B cell (primary cell): ENCODE data around the gene ESRRA. TPM values are rescaled to one million over a fixed set of nuclear protein-coding genes. Genes with fewer than 3 reads are reported as not detected.

Source experiments
- ATAC-seq: fragments of 200-7000 bp; cut with Tn5 transposase; one replicate; pipeline ENCODE4 v1.10.0; 2021; ENCODE audit warnings: low read depth, mild to moderate bottlenecking, moderate number of reproducible peaks, moderate library complexity
- CTCF ChIA-PET: fragments of 350-600 bp; sonication (Branson Sonifier 250); formaldehyde crosslinking; loops from one replicate; lab custom pipeline; 2021; ENCODE audit warnings: antibody characterized with exemption, inconsistent platforms; lab: Charles Lee
- POLR2A ChIA-PET: fragments of 350-600 bp; sonication (Branson Sonifier 250); formaldehyde crosslinking; loops from one replicate; lab custom pipeline; 2021; ENCODE audit warnings: antibody characterized with exemption; lab: Charles Lee
- DNase-seq: peaks from one replicate; pipeline ENCODE4 v3.0.0; 2013
- H2AFZ ChIP-seq: 2 replicates; pipeline ENCODE4 v1.6.1; 2012; ENCODE audit warnings: mild to moderate bottlenecking, low read depth, low read length; ENCODE audit not compliant: insufficient read depth, poor library complexity, severe bottlenecking
- H3K27ac ChIP-seq, 2 donors: 1 replicate in 1 of 2; 2 replicates in 1 of 2; pipeline ENCODE4 v1.5.1; 2012 to 2013; ENCODE audit warnings: low read length in 2 of 2, mild to moderate bottlenecking in 2 of 2, moderate library complexity in 1 of 2
- H3K27me3 ChIP-seq, 4 experiments: fragments of 200-600 bp in 1 of 4; sonication (generic) in 1 of 4; replicated peaks in 1 of 4; 1 replicate in 2 of 4; 2 replicates in 2 of 4; pipeline versions ENCODE4 v1.6.1 to v1.7.0; 2013 to 2016; ENCODE audit warnings: low read length in 3 of 4, mild to moderate bottlenecking in 2 of 4, mixed read lengths in 1 of 4, moderate library complexity in 1 of 4; ENCODE audit not compliant: insufficient read depth in 4 of 4, control insufficient read depth in 3 of 4; ENCODE audit errors: control extremely low read depth in 1 of 4
- H3K36me3 ChIP-seq, 2 experiments: replicated peaks in 1 of 2; 1 replicate in 1 of 2; 2 replicates in 1 of 2; pipeline versions ENCODE4 v1.6.1 to v1.7.1; 2013; ENCODE audit warnings: low read length in 1 of 2; ENCODE audit not compliant: insufficient read depth in 2 of 2, control insufficient read depth in 1 of 2; ENCODE audit errors: control extremely low read depth in 1 of 2, extremely low read depth in 1 of 2
- H3K4me1 ChIP-seq, 2 donors: fragments of 200-600 bp in 1 of 2; sonication (generic) in 1 of 2; 1 replicate in 1 of 2; 2 replicates in 1 of 2; pipeline versions ENCODE4 v1.5.1 to v1.6.1; 2013 to 2017; ENCODE audit warnings: low read length in 2 of 2; ENCODE audit not compliant: control insufficient read depth in 2 of 2, insufficient read depth in 2 of 2
- H3K4me2 ChIP-seq: replicated peaks from 2 replicates; pipeline ENCODE3; 2012; ENCODE audit warnings: mild to moderate bottlenecking, low read depth, low read length; ENCODE audit not compliant: poor library complexity, severe bottlenecking
- H3K4me3 ChIP-seq, 5 experiments: fragments of 200-600 bp in 1 of 5; sonication (generic) in 1 of 5; 1 replicate in 3 of 5; 2 replicates in 2 of 5; pipeline versions ENCODE4 v1.5.1 to v1.7.0; 2011 to 2016; ENCODE audit warnings: low read length in 4 of 5, mild to moderate bottlenecking in 4 of 5, low read depth in 2 of 5, control low read depth in 1 of 5, moderate library complexity in 1 of 5; ENCODE audit not compliant: insufficient read depth in 1 of 5; ENCODE audit errors: control extremely low read depth in 1 of 5, extremely low read depth in 1 of 5
- H3K79me2 ChIP-seq: fragments of 200-600 bp; sonication (generic); one replicate; pipeline ENCODE4 v1.6.0; 2016; ENCODE audit warnings: low read length; ENCODE audit not compliant: control insufficient read depth, insufficient read depth
- H3K9ac ChIP-seq: fragments of 200-600 bp; sonication (generic); 2 replicates; pipeline ENCODE4 v1.6.1; 2017; ENCODE audit warnings: mild to moderate bottlenecking, low read length, moderate library complexity
- H3K9me3 ChIP-seq, 3 donors: one replicate each; pipeline versions ENCODE4 v1.6.1 to v1.7.1; 2013; ENCODE audit warnings: low read length in 2 of 3; ENCODE audit not compliant: control insufficient read depth in 2 of 3, insufficient read depth in 1 of 3; ENCODE audit errors: control extremely low read depth in 1 of 3
- H4K20me1 ChIP-seq: 2 replicates; pipeline ENCODE4 v1.6.0; 2012; ENCODE audit warnings: mild to moderate bottlenecking, low read length; ENCODE audit not compliant: insufficient read depth, control insufficient read depth, poor library complexity, severe bottlenecking
- H3K27ac Mint-ChIP-seq: one replicate; pipeline ENCODE4 v1.8.0; 2021; ENCODE audit warnings: mixed read lengths
- H3K27me3 Mint-ChIP-seq: one replicate; pipeline ENCODE4 v1.8.0; 2021; ENCODE audit warnings: mixed read lengths
- H3K4me1 Mint-ChIP-seq: one replicate; pipeline ENCODE4 v1.8.0; 2021; ENCODE audit warnings: mixed read lengths
- H3K4me3 Mint-ChIP-seq: one replicate; pipeline ENCODE4 v1.8.0; 2021; ENCODE audit warnings: mixed read lengths
- H3K9me3 Mint-ChIP-seq: one replicate; pipeline ENCODE4 v1.8.0; 2022; ENCODE audit warnings: mixed read lengths; ENCODE audit not compliant: insufficient read depth
- CTCF ChIP-seq: fragments of 200-600 bp; IDR thresholded peaks from one replicate; pipeline ENCODE4 v1.8.0; 2022; ENCODE audit warnings: antibody characterized with exemption, mild to moderate bottlenecking
- EZH2 ChIP-seq: IDR thresholded peaks from 2 replicates; pipeline ENCODE4 v1.6.1; 2012; ENCODE audit warnings: borderline replicate concordance, low read depth, mild to moderate bottlenecking, moderate library complexity, low read length; ENCODE audit not compliant: insufficient read depth, poor library complexity, severe bottlenecking
- WGBS: methylation state at CpG from one replicate; pipeline ENCODE4 v1.1.5; 2013; ENCODE audit warnings: missing lambda C conversion rate; ENCODE audit not compliant: insufficient coverage; 5-methylcytosine and 5-hydroxymethylcytosine counted together
- intact Hi-C: fragments of 100-400 bp; cut with micrococcal nuclease; formaldehyde crosslinking; loops from one replicate; pipeline ENCODE4 v1.10.0; 2022
- polyA plus RNA-seq: library from polyadenylated mRNA; depleted of rRNA; stranded (reverse); fragments of >200 nt; gene quantifications from 2 replicates; pipeline ENCODE4 v1.2.3, GENCODE V29; 2012
- total RNA-seq, 2 donors: library from RNA; stranded (reverse); fragments of 120-200 nt in 1 of 2; gene quantifications; 1 replicate in 1 of 2; 2 replicates in 1 of 2; pipeline versions ENCODE4 v1.2.3 to v1.2.4, GENCODE V29; 2013 to 2022

The ESRRA gene
- total and polyA plus RNA-seq, 2 donors (not counting 1 experiment from before 2014, with no cell fraction given) = 16.3 to 39.6 TPM

- no peak overlapping the region for H3K4me2 ChIP-seq
- H3K4me1 Mint-ChIP-seq = peaks cover 9% of the 10 kb centered on the region
- DNase-seq = no peak
Measured at GRCh38 chr11:64347193-64347867, 42.0 kb downstream of the ESRRA start.

More at GRCh38 chr11:64347193-64347867, 42.0 kb downstream of the ESRRA start:
- no peak for ATAC-seq
- 90% methylated on average over 12 of the region's 12 CpGs for WGBS
- H3K27ac ChIP-seq = no peak overlapping the region
- no peak overlapping the region for H3K4me3 ChIP-seq
- intact Hi-C loops = no loop called here
- H3K36me3 ChIP-seq = peaks cover 6 to 36% of the 10 kb centered on the region in 2 experiments
- no peak overlapping the region for H2AFZ ChIP-seq
- H4K20me1 ChIP-seq = peaks cover 32% of the 10 kb centered on the region
- H3K4me1 ChIP-seq = peaks cover under 1 to 2% of the 10 kb centered on the region in 2 donors
- Mint-ChIP-seq H3K27ac (no peak overlapping the region), H3K27me3 (no peaks in the 10 kb centered on the region), H3K4me3 (no peak overlapping the region), H3K9me3 (no peaks in the 10 kb centered on the region)
- POLR2A ChIA-PET = no interaction called here
- H3K9ac ChIP-seq = no peak overlapping the region
- CTCF ChIA-PET = interaction anchor here (3.1 kb wide), 1 partner anchor 29 kb away, joined by 13 read pairs; the partner anchor contains the start of genes PRDX5 and TRMT112
- H3K79me2 ChIP-seq = peaks cover 12% of the 10 kb centered on the region
- TF ChIP-seq EZH2 = no peak
- no peak for TF ChIP-seq CTCF
- no peaks in the 10 kb centered on the region for H3K9me3 ChIP-seq
- H3K27me3 ChIP-seq = no peaks in the 10 kb centered on the region
